IMR-90 (cell line): ENCODE data around the gene KRTAP5-3. TPM values are rescaled to one million over a fixed set of nuclear protein-coding genes. Genes with fewer than 3 reads are reported as not detected.

Source experiments
- ATAC-seq: fragments of 200-7000 bp; cut with Tn5 transposase; 2 replicates; pipeline ENCODE4 v1.9.1; 2020; ENCODE audit warnings: low read depth, mild to moderate bottlenecking, moderate library complexity
- BruUV-seq: library from RNA; stranded (reverse); fragments of 400-500 nt; replicated peaks from 2 replicates; lab custom pipeline; 2021; lab: Mats Ljungman, UMichigan
- CTCF ChIA-PET: fragments of 300-600 bp; formaldehyde crosslinking; extraction: SDS; loops from one replicate; lab custom pipeline; 2021; ENCODE audit warnings: antibody characterized with exemption; lab: Yijun Ruan, JAX
- POLR2A ChIA-PET: fragments of 300-600 bp; sonication (Branson Sonifier 250); formaldehyde crosslinking; loops from one replicate; lab custom pipeline; 2022; ENCODE audit warnings: antibody characterized with exemption; ENCODE audit not compliant: unreplicated experiment; lab: Charles Lee
- DNase-seq: peaks from one replicate; pipeline ENCODE4 v3.0.0; 2013
- H2AFZ ChIP-seq: replicated peaks from 2 replicates; pipeline ENCODE3; 2013; ENCODE audit warnings: low read length, mild to moderate bottlenecking; ENCODE audit not compliant: poor library complexity
- H2AK5ac ChIP-seq: 2 replicates; pipeline ENCODE4 v1.6.1; 2013; ENCODE audit warnings: low read depth, low read length, inconsistent platforms
- H2AK9ac ChIP-seq: replicated peaks from 2 replicates; pipeline ENCODE3; 2013; ENCODE audit warnings: mild to moderate bottlenecking, low read depth, low read length, moderate library complexity; ENCODE audit not compliant: poor library complexity
- H2BK120ac ChIP-seq: 2 replicates; pipeline ENCODE4 v1.6.1; 2013; ENCODE audit warnings: low read depth, low read length, inconsistent platforms
- H2BK15ac ChIP-seq: 3 replicates; pipeline ENCODE4 v1.6.1; 2013; ENCODE audit warnings: low read depth, low read length, inconsistent platforms
- H2BK20ac ChIP-seq: 2 replicates; pipeline ENCODE4 v1.6.1; 2013; ENCODE audit warnings: low read depth, mild to moderate bottlenecking, inconsistent platforms, low read length, moderate library complexity
- H2BK5ac ChIP-seq: 2 replicates; pipeline ENCODE4 v1.6.1; 2013; ENCODE audit warnings: mild to moderate bottlenecking, low read depth, low read length, inconsistent platforms; ENCODE audit not compliant: poor library complexity, severe bottlenecking
- H3K14ac ChIP-seq: replicated peaks from 2 replicates; pipeline ENCODE4 v1.6.1; 2013; ENCODE audit warnings: low read depth, low read length, inconsistent platforms
- H3K18ac ChIP-seq: 2 replicates; pipeline ENCODE4 v1.6.1; 2013; ENCODE audit warnings: low read depth, low read length, control low read depth
- H3K23ac ChIP-seq: 2 replicates; pipeline ENCODE4 v1.6.1; 2013; ENCODE audit warnings: low read depth, low read length, inconsistent platforms
- H3K27ac ChIP-seq: 2 replicates; pipeline ENCODE4 v1.5.1; 2013; ENCODE audit warnings: mild to moderate bottlenecking, control low read depth, low read length; ENCODE audit not compliant: insufficient read depth
- H3K27me3 ChIP-seq: 2 replicates; pipeline ENCODE4 v1.6.1; 2013; ENCODE audit warnings: low read length; ENCODE audit not compliant: control insufficient read depth, insufficient read depth
- H3K36me3 ChIP-seq: 2 replicates; pipeline ENCODE4 v1.6.1; 2013; ENCODE audit warnings: low read length, mixed read lengths; ENCODE audit not compliant: control insufficient read depth, insufficient read depth
- H3K4ac ChIP-seq: 2 replicates; pipeline ENCODE4 v1.6.1; 2013; ENCODE audit warnings: low read depth, low read length, inconsistent platforms
- H3K4me1 ChIP-seq: 2 replicates; pipeline ENCODE4 v1.6.1; 2013; ENCODE audit warnings: low read length, mixed read lengths; ENCODE audit not compliant: control insufficient read depth, insufficient read depth
- H3K4me2 ChIP-seq: 2 replicates; pipeline ENCODE4 v1.6.1; 2013; ENCODE audit warnings: low read depth, mild to moderate bottlenecking, control low read depth, low read length, moderate library complexity
- H3K4me3 ChIP-seq: 2 replicates; pipeline ENCODE4 v1.5.1; 2013; ENCODE audit warnings: low read depth, mild to moderate bottlenecking, control low read depth, low read length, moderate library complexity; ENCODE audit not compliant: insufficient read depth
- H3K56ac ChIP-seq: 2 replicates; pipeline ENCODE4 v1.6.1; 2013; ENCODE audit warnings: low read length, inconsistent platforms; ENCODE audit not compliant: insufficient read depth; ENCODE audit errors: extremely low read depth
- H3K79me1 ChIP-seq, 2 experiments: 2 replicates each; pipeline ENCODE4 v1.6.1; 2013; ENCODE audit warnings: low read length in 2 of 2, inconsistent platforms in 1 of 2, low read depth in 1 of 2
- H3K9ac ChIP-seq: 2 replicates; pipeline ENCODE4 v1.6.1; 2013; ENCODE audit warnings: low read depth, low read length, control low read depth
- H3K9me1 ChIP-seq: 2 replicates; pipeline ENCODE4 v1.6.1; 2013; ENCODE audit warnings: low read length, inconsistent platforms; ENCODE audit not compliant: insufficient read depth
- H3K9me3 ChIP-seq: 2 replicates; pipeline ENCODE4 v1.6.1; 2013; ENCODE audit warnings: low read length; ENCODE audit not compliant: control insufficient read depth, insufficient read depth
- H4K20me1 ChIP-seq: 2 replicates; pipeline ENCODE4 v1.6.1; 2013; ENCODE audit warnings: low read length, inconsistent platforms; ENCODE audit not compliant: insufficient read depth
- H4K5ac ChIP-seq: 2 replicates; pipeline ENCODE4 v1.6.1; 2013; ENCODE audit warnings: mild to moderate bottlenecking, low read depth, low read length, control low read depth
- H4K8ac ChIP-seq, 2 experiments: 2 replicates each; pipeline ENCODE4 v1.6.1; 2013; ENCODE audit warnings: low read depth in 2 of 2, low read length in 2 of 2, control low read depth in 1 of 2, inconsistent platforms in 1 of 2
- H4K91ac ChIP-seq: 2 replicates; pipeline ENCODE4 v1.6.1; 2013; ENCODE audit warnings: low read depth, low read length, inconsistent platforms; ENCODE audit not compliant: insufficient read depth
- BHLHE40 ChIP-seq: fragments of 150-350 bp; IDR thresholded peaks from 2 replicates; pipeline ENCODE4 v1.6.1; 2016; ENCODE audit warnings: mild to moderate bottlenecking, low read depth, low read length
- CEBPB ChIP-seq: IDR thresholded peaks from 2 replicates; pipeline ENCODE4 v1.6.1; 2012; ENCODE audit warnings: low read depth, low read length, improper control_type of control experiment
- CHD1 ChIP-seq: IDR thresholded peaks from 2 replicates; pipeline ENCODE4 v1.6.1; 2012; ENCODE audit warnings: low read depth, low read length, improper control_type of control experiment
- ELK1 ChIP-seq: fragments of 150-350 bp; IDR thresholded peaks from 2 replicates; pipeline ENCODE4 v1.6.1; 2016; ENCODE audit warnings: low read depth, mild to moderate bottlenecking, low read length, moderate library complexity, borderline replicate concordance
- FOS ChIP-seq: fragments of 150-350 bp; IDR thresholded peaks from 2 replicates; pipeline ENCODE4 v1.6.1; 2016; ENCODE audit warnings: low read depth, low read length
- MAFK ChIP-seq: IDR thresholded peaks from 2 replicates; pipeline ENCODE4 v1.6.1; 2012; ENCODE audit warnings: low read depth, low read length, improper control_type of control experiment
- MAZ ChIP-seq: IDR thresholded peaks from 2 replicates; pipeline ENCODE4 v1.6.1; 2012; ENCODE audit warnings: low read depth, mild to moderate bottlenecking, low read length, improper control_type of control experiment, moderate library complexity, borderline replicate concordance
- MXI1 ChIP-seq: IDR thresholded peaks from 2 replicates; pipeline ENCODE4 v1.6.1; 2012; ENCODE audit warnings: low read depth, mild to moderate bottlenecking, low read length, moderate library complexity, borderline replicate concordance
- NFE2L2 ChIP-seq: fragments of 150-350 bp; IDR thresholded peaks from 2 replicates; pipeline ENCODE4 v1.6.1; 2016; ENCODE audit warnings: low read depth, mild to moderate bottlenecking, low read length
- POLR2A ChIP-seq: IDR thresholded peaks from 2 replicates; pipeline ENCODE4 v1.6.1; 2012; ENCODE audit warnings: mild to moderate bottlenecking, low read depth, low read length
- RAD21 ChIP-seq: IDR thresholded peaks from 2 replicates; pipeline ENCODE4 v1.6.1; 2012; ENCODE audit warnings: low read length, improper control_type of control experiment
- RCOR1 ChIP-seq: IDR thresholded peaks from 2 replicates; pipeline ENCODE4 v1.6.1; 2012; ENCODE audit warnings: mild to moderate bottlenecking, low read length, improper control_type of control experiment; ENCODE audit not compliant: insufficient replicate concordance
- RFX5 ChIP-seq: IDR thresholded peaks from 2 replicates; pipeline ENCODE4 v1.8.0; 2012; ENCODE audit warnings: low read depth, mild to moderate bottlenecking, low read length, moderate library complexity
- SMC3 ChIP-seq: fragments of 150-350 bp; IDR thresholded peaks from 2 replicates; pipeline ENCODE4 v1.6.1; 2016; ENCODE audit warnings: low read depth, mild to moderate bottlenecking, antibody characterized with exemption, low read length, moderate library complexity
- WGBS, 2 experiments: methylation state at CpG; one replicate each; pipeline versions ENCODE4 v1.1.5 to v1.1.7; 2013; ENCODE audit warnings: missing lambda C conversion rate in 2 of 2; ENCODE audit not compliant: insufficient read length in 1 of 2; ENCODE audit errors: extremely low coverage in 2 of 2; 5-methylcytosine and 5-hydroxymethylcytosine counted together
- dilution Hi-C: fragments of 300-500 bp; cut with HindIII; formaldehyde crosslinking; loops from one replicate; pipeline ENCODE4 v1.14.3; 2018; ENCODE audit warnings: low sequenced_read_pairs; ENCODE audit not compliant: unreplicated experiment
- in situ Hi-C: fragments of 300-500 bp; cut with MboI; formaldehyde crosslinking; loops from 3 replicates; pipeline ENCODE4 v1.14.3; 2019; ENCODE audit warnings: low sequenced_read_pairs, inconsistent platforms, mixed read lengths
- intact Hi-C: fragments of 100-400 bp; cut with micrococcal nuclease; formaldehyde crosslinking; loops from 2 replicates; pipeline ENCODE4 v1.10.0; 2022
- polyA plus RNA-seq, 3 experiments: library from polyadenylated mRNA; depleted of rRNA; stranded (reverse); fragments of >200 nt; gene quantifications; 2 replicates each; pipeline ENCODE4 v1.2.3, GENCODE V29; 2012; ENCODE audit warnings: low replicate concordance in 1 of 3
- total RNA-seq: library from RNA; depleted of rRNA; stranded (reverse); fragments of >200 nt; gene quantifications from 2 replicates; pipeline ENCODE4 v1.2.3, GENCODE V29; 2012
- TF ChIP-seq, protein P1 (sequence below): conservative IDR thresholded peaks from 2 replicates; pipeline ENCODE4 v1.5.1; 2012; ENCODE audit warnings: mild to moderate bottlenecking, low read depth, low read length, improper control_type of control experiment
- TF ChIP-seq, protein P2 (sequence below): fragments of 150-350 bp; IDR thresholded peaks from 2 replicates; pipeline ENCODE4 v1.6.1; 2017; ENCODE audit warnings: mild to moderate bottlenecking, antibody characterized with exemption, low read length, low read depth

KRTAP5-3 gene
- total and polyA plus RNA-seq, 2 of the 4 experiments (the other 2 are of a cell fraction): not detected

- no peak overlapping the region for H2BK120ac ChIP-seq
- dilution Hi-C loops (no loop called here), intact Hi-C loops (no loop called here), in situ Hi-C loops (no loop called here)
- H2BK20ac ChIP-seq: no peak overlapping the region
- H4K91ac ChIP-seq: no peak overlapping the region
- no peak overlapping the region for H3K18ac ChIP-seq
- H2BK5ac ChIP-seq: no peak overlapping the region
- no peak overlapping the region for H3K23ac ChIP-seq
- no peak for DNase-seq
- no peak overlapping the region for H3K4me3 ChIP-seq
- no peak overlapping the region for H4K8ac ChIP-seq
- H2AFZ ChIP-seq: no peak overlapping the region
- TF ChIP-seq NFE2L2 (no peak), CEBPB (no peak), BHLHE40 (no peak), FOS (no peak), MXI1 (no peak), RAD21 (no peak), MAZ (no peak), ELK1 (no peak), SMC3 (no peak), RCOR1 (no peak), RFX5 (no peak), CHD1 (no peak), MAFK (no peak), POLR2A (no peak)
- TF ChIP-seq, protein P1, sequence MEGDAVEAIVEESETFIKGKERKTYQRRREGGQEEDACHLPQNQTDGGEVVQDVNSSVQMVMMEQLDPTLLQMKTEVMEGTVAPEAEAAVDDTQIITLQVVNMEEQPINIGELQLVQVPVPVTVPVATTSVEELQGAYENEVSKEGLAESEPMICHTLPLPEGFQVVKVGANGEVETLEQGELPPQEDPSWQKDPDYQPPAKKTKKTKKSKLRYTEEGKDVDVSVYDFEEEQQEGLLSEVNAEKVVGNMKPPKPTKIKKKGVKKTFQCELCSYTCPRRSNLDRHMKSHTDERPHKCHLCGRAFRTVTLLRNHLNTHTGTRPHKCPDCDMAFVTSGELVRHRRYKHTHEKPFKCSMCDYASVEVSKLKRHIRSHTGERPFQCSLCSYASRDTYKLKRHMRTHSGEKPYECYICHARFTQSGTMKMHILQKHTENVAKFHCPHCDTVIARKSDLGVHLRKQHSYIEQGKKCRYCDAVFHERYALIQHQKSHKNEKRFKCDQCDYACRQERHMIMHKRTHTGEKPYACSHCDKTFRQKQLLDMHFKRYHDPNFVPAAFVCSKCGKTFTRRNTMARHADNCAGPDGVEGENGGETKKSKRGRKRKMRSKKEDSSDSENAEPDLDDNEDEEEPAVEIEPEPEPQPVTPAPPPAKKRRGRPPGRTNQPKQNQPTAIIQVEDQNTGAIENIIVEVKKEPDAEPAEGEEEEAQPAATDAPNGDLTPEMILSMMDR: no peak
- TF ChIP-seq, protein P2, sequence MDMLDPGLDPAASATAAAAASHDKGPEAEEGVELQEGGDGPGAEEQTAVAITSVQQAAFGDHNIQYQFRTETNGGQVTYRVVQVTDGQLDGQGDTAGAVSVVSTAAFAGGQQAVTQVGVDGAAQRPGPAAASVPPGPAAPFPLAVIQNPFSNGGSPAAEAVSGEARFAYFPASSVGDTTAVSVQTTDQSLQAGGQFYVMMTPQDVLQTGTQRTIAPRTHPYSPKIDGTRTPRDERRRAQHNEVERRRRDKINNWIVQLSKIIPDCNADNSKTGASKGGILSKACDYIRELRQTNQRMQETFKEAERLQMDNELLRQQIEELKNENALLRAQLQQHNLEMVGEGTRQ: no peak
- H4K20me1 ChIP-seq: peaks cover 11% of the 10 kb centered on the region; the same call in 1 of the 2 replicates
- no TSS peak for BruUV-seq
- H3K14ac ChIP-seq: no peak overlapping the region
- no peak overlapping the region for H2AK9ac ChIP-seq
- no peak overlapping the region for H3K4me2 ChIP-seq
- no peak overlapping the region for H3K4ac ChIP-seq
- no peaks in the 10 kb centered on the region for H3K79me1 ChIP-seq
- no peaks in the 10 kb centered on the region for H3K36me3 ChIP-seq
- no peak for ATAC-seq
- 90% methylated on average over 2 of the region's 6 CpGs; no CpG with 5 or more reads in 1 of the 2 experiments for WGBS, 2 experiments
- no peak overlapping the region for H3K27ac ChIP-seq
- H2AK5ac ChIP-seq: no peak overlapping the region
- no peak overlapping the region for H2BK15ac ChIP-seq
- H3K27me3 ChIP-seq: peaks cover 31% of the 10 kb centered on the region
- no peak overlapping the region for H3K9ac ChIP-seq
- CTCF ChIA-PET: interaction anchor here (1.1 kb wide), 1 partner anchor 13 kb away, joined by 3 read pairs; no protein-coding TSS in a partner anchor
- H3K9me1 ChIP-seq: no peaks in the 10 kb centered on the region
- H4K5ac ChIP-seq: no peak overlapping the region
- no peaks in the 10 kb centered on the region for H3K4me1 ChIP-seq
- POLR2A ChIA-PET: no interaction called here
- H3K56ac ChIP-seq: no peak overlapping the region
- H3K9me3 ChIP-seq: peaks cover 8% of the 10 kb centered on the region
Observed at GRCh38 chr11:1576825-1577224, 31.4 kb downstream of the KRTAP5-3 start.
